SK-N-MC (cell line): ENCODE results near the gene LRRC28.

Experiments used
- DNase-seq: peaks from one replicate; pipeline ENCODE4 v3.0.0-alpha.2; 2011; ENCODE audit warnings: low read depth, low spot score
- H3K27ac ChIP-seq: fragments of 200-600 bp; sonication (generic); 2 replicates; pipeline ENCODE4 v1.5.1; 2016; ENCODE audit warnings: mixed run types
- H3K36me3 ChIP-seq: fragments of 200-600 bp; sonication (generic); 2 replicates; pipeline ENCODE4 v1.6.1; 2017; ENCODE audit warnings: antibody characterized with exemption, low read length, mixed read lengths; ENCODE audit not compliant: insufficient read depth
- H3K4me3 ChIP-seq: fragments of 200-600 bp; sonication (generic); 2 replicates; pipeline ENCODE4 v1.5.1; 2016
- H3K9ac ChIP-seq: fragments of 200-600 bp; sonication (generic); 2 replicates; pipeline ENCODE4 v1.8.0; 2017; ENCODE audit warnings: mixed run types, mixed read lengths; ENCODE audit not compliant: insufficient read length
- H3K9me3 ChIP-seq: fragments of 200-600 bp; sonication (generic); 2 replicates; pipeline ENCODE4 v1.6.1; 2017; ENCODE audit warnings: low read depth, mild to moderate bottlenecking, antibody characterized with exemption, low read length, moderate library complexity, mixed read lengths
- EZH2 ChIP-seq: fragments of 200-600 bp; sonication (generic); IDR thresholded peaks from one replicate; pipeline ENCODE4 v1.6.1; 2017; ENCODE audit warnings: antibody characterized with exemption
- FOXP2 ChIP-seq: optimal IDR thresholded peaks from 2 replicates; pipeline ENCODE3; 2011; ENCODE audit warnings: mild to moderate bottlenecking, moderate library complexity; ENCODE audit not compliant: insufficient read depth; ENCODE audit errors: extremely low read length, control extremely low read depth
- POLR2AphosphoS5 ChIP-seq: IDR thresholded peaks from 2 replicates; pipeline ENCODE4 v1.6.1; 2012; ENCODE audit warnings: mild to moderate bottlenecking, low read depth, low read length, borderline replicate concordance

The LRRC28 gene

DNA sequence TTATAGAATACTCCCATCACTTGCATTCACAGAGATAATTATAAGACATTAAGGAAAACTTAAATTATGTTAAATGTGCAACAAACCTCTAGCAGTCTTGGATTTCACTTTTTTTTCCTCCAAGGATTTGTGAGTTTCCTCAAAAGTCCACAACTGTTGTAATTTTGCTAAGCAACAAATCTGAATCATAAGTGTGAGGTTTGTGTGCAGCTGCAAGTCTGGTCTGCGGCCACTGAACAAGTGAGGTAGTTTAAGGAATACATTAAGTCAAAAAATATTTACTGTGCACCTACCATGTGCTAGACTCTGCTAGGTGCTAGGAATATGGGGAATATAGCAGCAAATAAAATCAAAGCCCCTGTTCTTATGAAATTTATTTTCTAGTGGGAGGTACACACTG lies 70.2 kb downstream of the LRRC28 start:
- H3K27ac ChIP-seq = no peak overlapping the region
- TF ChIP-seq EZH2 = no peak
- TF ChIP-seq POLR2AphosphoS5 = no peak
- TF ChIP-seq FOXP2 = no peak
- no peak for DNase-seq
- no peaks in the 10 kb centered on the region for H3K36me3 ChIP-seq
- H3K9me3 ChIP-seq = no peaks in the 10 kb centered on the region
- no peak overlapping the region for H3K9ac ChIP-seq
- no peak overlapping the region for H3K4me3 ChIP-seq

DNA sequence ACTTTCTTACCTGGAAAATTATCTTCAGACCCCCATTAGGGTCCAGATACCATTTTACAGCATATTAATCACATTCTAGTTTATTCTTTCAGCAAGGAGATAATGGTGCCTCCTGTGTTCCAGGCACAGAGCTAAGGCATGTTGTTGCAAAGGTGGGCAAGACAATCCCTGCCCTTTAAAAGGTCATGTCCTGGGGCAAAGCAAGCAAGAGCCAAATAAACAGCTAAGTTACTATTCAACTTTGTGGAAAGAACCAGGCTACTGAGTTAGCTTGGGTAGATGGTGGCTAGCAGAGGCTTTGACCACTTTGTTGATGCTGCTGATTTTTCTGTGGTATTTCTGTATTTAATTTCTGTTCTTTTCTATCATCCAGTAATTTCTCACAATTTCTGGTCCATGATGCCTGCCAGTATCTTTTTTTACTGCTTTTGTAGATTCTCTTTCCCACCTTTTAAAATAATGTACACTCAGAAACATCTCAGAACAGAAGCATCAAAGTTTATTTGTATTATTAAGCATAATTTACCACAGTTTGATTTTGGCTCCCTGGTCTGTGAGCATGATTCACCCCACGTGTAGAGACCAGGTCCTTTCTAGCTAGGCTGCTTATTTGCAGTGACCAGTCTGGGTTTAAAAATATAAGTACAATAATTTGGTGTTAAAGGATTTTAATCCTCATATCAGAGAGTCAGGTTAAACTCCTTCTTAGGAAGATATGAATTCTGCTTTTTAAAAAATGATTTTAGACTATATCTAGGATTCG lies 71.5 kb downstream of the LRRC28 start:
- no peak overlapping the region for H3K27ac ChIP-seq
- no peak overlapping the region for H3K4me3 ChIP-seq
- H3K9ac ChIP-seq = no peak overlapping the region
- DNase-seq = no peak
- no peaks in the 10 kb centered on the region for H3K36me3 ChIP-seq
- TF ChIP-seq EZH2 = no peak
- no peak for TF ChIP-seq POLR2AphosphoS5
- no peaks in the 10 kb centered on the region for H3K9me3 ChIP-seq

DNA sequence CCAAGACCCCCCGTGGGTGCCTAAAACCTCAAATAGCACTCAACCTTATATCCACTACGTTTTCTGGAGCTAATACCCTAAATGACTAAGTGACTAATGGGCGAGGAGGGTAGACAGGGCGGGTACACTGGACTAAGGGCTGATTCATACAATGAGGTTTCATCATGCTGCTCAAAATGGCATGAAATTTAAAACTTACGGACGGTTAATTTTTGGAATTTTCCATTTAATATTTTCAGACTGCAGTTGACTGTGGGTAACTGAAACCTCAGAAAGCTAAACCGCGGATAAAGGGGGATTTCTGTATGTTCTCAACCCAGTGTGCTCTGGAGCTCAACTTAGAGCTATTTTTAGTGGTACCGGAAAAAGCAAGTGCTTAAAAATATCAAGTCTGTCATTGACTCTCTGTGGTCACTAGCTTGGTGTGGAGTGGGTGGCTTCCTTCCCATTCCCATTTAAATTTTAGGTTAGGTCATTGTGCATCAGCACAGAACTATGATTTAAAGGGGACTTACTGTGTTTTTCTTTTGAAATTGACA lies 72.9 kb downstream of the LRRC28 start:
- Histone ChIP-seq H3K4me3 (no peak overlapping the region), H3K36me3 (no peaks in the 10 kb centered on the region), H3K9ac (no peak overlapping the region), H3K9me3 (no peaks in the 10 kb centered on the region), H3K27ac (no peak overlapping the region)
- TF ChIP-seq POLR2AphosphoS5 = no peak
- TF ChIP-seq EZH2 = no peak
- no peak for TF ChIP-seq FOXP2
- no peak for DNase-seq

DNA sequence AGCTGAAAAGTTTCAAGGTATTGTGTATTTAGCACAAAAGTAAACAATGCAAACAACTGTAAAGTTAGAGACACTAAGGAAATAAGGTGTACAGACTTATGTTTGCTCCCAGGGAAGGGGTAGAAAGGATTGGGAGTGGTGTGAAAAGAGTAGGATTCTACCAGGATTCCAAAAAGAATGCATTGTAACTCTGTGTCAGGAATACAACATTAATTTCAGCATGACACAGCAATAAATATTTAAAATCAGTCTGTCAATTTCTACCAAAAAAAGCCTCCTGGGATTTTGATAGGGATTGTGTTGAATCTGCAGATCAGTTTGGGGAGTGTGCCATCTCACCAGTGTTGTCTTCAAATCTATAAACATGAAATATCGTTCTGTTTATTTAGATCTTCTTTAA lies 73.4 kb downstream of the LRRC28 start:
- H3K36me3 ChIP-seq = no peaks in the 10 kb centered on the region
- H3K9ac ChIP-seq = no peak overlapping the region
- no peak overlapping the region for H3K4me3 ChIP-seq
- H3K9me3 ChIP-seq = no peaks in the 10 kb centered on the region
- DNase-seq = no peak
- no peak overlapping the region for H3K27ac ChIP-seq
- TF ChIP-seq FOXP2 (no peak), POLR2AphosphoS5 (no peak), EZH2 (no peak)

DNA sequence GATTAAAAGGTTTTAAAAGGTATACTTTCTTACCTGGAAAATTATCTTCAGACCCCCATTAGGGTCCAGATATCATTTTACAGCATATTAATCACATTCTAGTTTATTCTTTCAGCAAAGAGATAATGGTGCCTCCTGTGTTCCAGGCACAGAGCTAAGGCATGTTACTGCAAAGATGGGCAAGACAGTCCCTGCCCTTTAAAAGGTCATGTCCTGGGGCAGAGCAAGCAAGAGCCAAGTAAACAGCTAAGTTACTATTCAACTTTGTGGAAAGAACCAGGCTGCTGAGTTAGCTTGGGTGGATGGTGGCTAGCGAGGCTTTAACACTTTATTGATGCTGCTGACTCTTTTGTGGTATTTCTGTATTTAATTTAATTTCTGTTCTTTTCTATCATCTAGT lies 75.0 kb downstream of the LRRC28 start:
- Histone ChIP-seq H3K9me3 (no peaks in the 10 kb centered on the region), H3K27ac (no peak overlapping the region), H3K36me3 (no peaks in the 10 kb centered on the region), H3K9ac (no peak overlapping the region), H3K4me3 (no peak overlapping the region)
- no peak for TF ChIP-seq POLR2AphosphoS5
- DNase-seq = no peak

DNA sequence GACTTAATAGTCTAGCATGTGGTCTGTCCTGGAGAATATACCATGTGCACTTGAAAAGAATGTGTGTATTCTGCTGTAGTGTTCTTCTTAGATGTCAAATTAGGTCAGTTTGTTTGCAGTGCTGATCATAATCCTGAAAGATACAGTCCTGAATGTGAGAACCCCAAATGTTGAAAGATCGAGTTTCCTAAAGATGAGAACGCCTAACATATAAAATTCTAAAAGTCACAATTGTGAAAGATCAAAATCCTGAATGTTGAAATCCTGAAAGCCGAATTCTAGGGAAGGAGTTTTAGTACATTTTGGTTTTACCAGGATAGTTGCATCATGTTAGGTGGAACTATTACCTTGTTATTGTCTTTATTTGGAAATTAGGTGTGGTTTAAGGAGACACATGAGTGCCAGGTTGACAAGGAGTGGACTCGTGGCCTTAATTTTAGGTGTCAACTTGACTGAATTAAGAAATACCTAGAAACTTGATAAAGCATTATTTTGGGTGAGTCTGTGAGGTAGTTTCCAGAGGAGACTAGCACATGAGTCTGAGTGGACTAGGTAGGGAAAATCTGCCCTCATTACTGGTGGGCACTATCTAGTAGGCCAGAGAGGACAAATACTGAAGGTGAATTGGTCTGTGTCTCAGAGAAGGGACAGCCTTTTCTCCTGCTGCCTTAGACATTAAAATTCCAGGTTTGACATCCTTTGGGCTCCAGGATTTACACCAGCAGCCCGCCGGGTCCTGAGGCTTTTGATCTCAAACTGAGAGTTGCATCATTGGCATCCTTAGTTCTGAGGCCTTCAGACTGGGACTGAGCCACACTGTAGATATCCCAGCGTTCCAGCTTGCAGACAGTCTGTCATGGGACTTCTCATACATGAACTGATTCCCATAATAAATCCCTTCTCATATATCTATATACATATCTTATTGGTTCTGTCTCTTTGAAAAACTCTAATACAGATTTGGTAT lies 77.1 kb downstream of the LRRC28 start:
- Histone ChIP-seq H3K9ac (no peak overlapping the region), H3K9me3 (no peaks in the 10 kb centered on the region), H3K36me3 (no peaks in the 10 kb centered on the region), H3K4me3 (no peak overlapping the region), H3K27ac (no peak overlapping the region)
- DNase-seq = no peak
- TF ChIP-seq FOXP2 = no peak
- no peak for TF ChIP-seq POLR2AphosphoS5
- TF ChIP-seq EZH2 = no peak

DNA sequence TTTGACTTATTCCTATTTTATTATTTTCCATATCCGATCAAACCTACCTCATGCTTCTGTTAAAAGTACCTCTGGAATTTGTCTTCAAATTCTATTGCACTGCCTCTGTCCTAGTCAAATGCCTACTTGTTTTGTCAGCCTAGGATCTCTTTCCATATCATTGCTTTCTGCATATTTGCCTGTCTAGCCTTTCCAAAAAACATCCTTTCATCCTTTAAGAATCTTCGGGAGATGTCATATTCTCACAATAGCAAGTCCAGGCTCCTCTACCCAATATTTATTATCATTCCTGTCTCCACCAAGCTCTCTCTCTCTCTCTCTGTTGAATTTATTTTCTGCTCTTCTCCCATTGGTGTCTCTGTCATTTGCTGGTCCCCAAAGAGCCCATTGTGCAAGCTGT lies 80.1 kb downstream of the LRRC28 start:
- no peak for TF ChIP-seq FOXP2
- no peak for TF ChIP-seq POLR2AphosphoS5
- no peak for TF ChIP-seq EZH2
- Histone ChIP-seq H3K9ac (no peak overlapping the region), H3K4me3 (no peak overlapping the region), H3K9me3 (no peaks in the 10 kb centered on the region), H3K27ac (no peak overlapping the region), H3K36me3 (no peaks in the 10 kb centered on the region)
- DNase-seq = no peak

DNA sequence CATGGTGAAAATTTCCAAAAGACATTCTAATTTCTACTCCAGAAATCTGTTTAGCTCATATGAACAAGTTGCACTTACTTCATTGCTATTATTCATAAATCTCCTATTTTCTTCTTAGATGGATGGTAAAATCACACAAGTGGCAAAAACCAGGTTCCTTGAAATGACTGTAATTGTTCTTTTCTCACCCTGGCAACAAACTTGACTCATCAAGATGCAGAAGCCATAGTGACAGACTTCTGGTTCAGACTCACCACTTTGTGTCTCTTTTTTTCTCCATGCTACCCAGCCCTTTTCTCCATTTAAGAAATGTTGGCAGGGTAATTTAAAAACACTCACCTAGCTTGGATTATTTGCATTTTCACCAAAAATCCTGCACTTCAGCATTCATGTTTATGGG lies 82.1 kb downstream of the LRRC28 start:
- H3K27ac ChIP-seq = no peak overlapping the region

More for the DNA sequence above, 82.1 kb downstream of the LRRC28 start:
- Histone ChIP-seq H3K4me3 (no peak overlapping the region), H3K36me3 (no peaks in the 10 kb centered on the region), H3K9me3 (no peaks in the 10 kb centered on the region), H3K9ac (no peak overlapping the region)
- no peak for DNase-seq
- TF ChIP-seq EZH2 (no peak), POLR2AphosphoS5 (no peak), FOXP2 (no peak)
